ENCODE data around the gene PDE8A. TPM values are rescaled to one million over a fixed set of nuclear protein-coding genes. Genes with fewer than 3 reads are reported as not detected.
"Not testable (repeated sequence)": the region's sequence is repeated elsewhere in the genome, so short reads cannot be mapped to it uniquely, and the experiment has no call there.

PDE8A gene
- total and polyA plus RNA-seq, 2 of the 13 experiments (the other 11 are each of a cell fraction or from before 2014, with no cell fraction given) = 26.3 to 48.5 TPM

DNA sequence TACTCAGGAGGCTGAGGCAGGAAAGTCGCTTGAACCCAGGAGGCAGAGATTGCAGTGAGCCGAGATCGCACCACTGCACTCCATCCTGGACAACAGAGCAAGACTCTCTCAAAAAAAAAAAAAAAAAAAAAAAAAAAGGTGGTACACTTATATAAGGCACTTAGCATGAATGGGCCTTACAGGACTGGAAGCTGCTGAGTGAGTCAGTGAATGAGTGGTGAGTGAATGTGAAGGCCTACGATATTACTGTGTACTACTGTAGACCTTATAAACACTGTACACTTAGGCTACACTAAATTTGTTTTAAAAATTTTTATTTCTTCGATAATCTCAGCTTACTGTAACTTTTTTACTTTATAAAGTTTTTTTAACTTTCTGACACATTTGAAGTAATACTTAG is 15.1 kb downstream of the PDE8A start:
- BruUV-seq (replicated peaks); ATAC-seq; POLR2A ChIA-PET; H3K27ac ChIP-seq (ENCODE audit: extremely low read length, insufficient read depth, low read length); H3K27me3 ChIP-seq (ENCODE audit: control insufficient read depth in 1 of 2, insufficient read depth in 2 of 2, low read length in 2 of 2); H3K4me2 ChIP-seq (ENCODE audit: low read depth, low read length); in situ Hi-C loops (cut with HindIII; ENCODE audit: extremely low pct_ligation_motif_present, low pct_unique_long_range_greater_than_20kb); H2AFZ ChIP-seq (ENCODE audit: low read length); DNase-seq (ENCODE audit: low spot score); H3K9ac ChIP-seq (ENCODE audit: insufficient read depth, low read depth, low read length); H3K36me3 ChIP-seq (replicated peaks in 1 of 2; ENCODE audit: control insufficient read depth in 1 of 2, insufficient read depth in 2 of 2, low read length in 2 of 2); H3K9me3 ChIP-seq (ENCODE audit: low read length); intact Hi-C loops (cut with micrococcal nuclease; ENCODE audit: unreplicated experiment); H3K4me3 ChIP-seq (replicated peaks in 1 of 3; ENCODE audit: insufficient read depth in 1 of 3, low read depth in 2 of 3, low read length in 3 of 3); CTCF ChIA-PET (ENCODE audit: low intra/inter-chr PET ratio, low total read pairs); FAIRE-seq: not testable (repeated sequence)
- Histone ChIP-seq H3K79me2 (ENCODE audit: insufficient read depth, low read length) (peaks cover 85% of the 10 kb centered on the region), H3K4me1 (ENCODE audit: insufficient read depth, low read length) (peaks cover 44% of the 10 kb centered on the region), H4K20me1 (ENCODE audit: insufficient read depth, low read length) (peaks cover 15% of the 10 kb centered on the region)
- 93% methylated on average over 5 of the region's 5 CpGs for WGBS (ENCODE audit: low lambda C conversion rate)

DNA sequence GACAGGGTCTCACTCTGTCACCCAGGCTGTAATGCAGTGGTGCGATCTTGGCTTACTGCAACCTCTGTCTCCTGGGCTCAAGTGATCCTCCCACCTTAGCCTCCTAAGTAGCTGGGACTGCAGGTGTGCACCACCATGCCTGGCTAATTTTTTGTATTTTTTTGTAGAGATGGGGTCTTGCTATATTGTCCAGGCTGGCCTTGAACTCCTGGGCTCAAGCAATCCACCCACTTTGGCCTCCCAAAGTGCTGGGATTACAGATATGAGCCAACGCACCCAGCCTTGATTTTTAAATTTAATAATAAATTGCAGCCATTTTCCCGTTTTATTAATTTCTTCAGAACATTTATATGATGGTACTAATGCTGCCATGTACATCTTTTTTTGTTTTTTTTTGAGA is 15.6 kb downstream of the PDE8A start:
- 94% methylated on average over 3 of the region's 3 CpGs for WGBS (ENCODE audit: low lambda C conversion rate)
- H3K9ac ChIP-seq (ENCODE audit: insufficient read depth, low read depth, low read length); H2AFZ ChIP-seq (ENCODE audit: low read length); H3K9me3 ChIP-seq (ENCODE audit: low read length); H3K27me3 ChIP-seq (ENCODE audit: control insufficient read depth in 1 of 2, insufficient read depth in 2 of 2, low read length in 2 of 2); CTCF ChIA-PET (ENCODE audit: low intra/inter-chr PET ratio, low total read pairs); H3K27ac ChIP-seq (ENCODE audit: extremely low read length, insufficient read depth, low read length); BruUV-seq (replicated peaks); H3K4me3 ChIP-seq (replicated peaks in 1 of 3; ENCODE audit: insufficient read depth in 1 of 3, low read depth in 2 of 3, low read length in 3 of 3); ATAC-seq; H3K36me3 ChIP-seq (replicated peaks in 1 of 2; ENCODE audit: control insufficient read depth in 1 of 2, insufficient read depth in 2 of 2, low read length in 2 of 2); POLR2A ChIA-PET; FAIRE-seq; in situ Hi-C loops (cut with HindIII; ENCODE audit: extremely low pct_ligation_motif_present, low pct_unique_long_range_greater_than_20kb); DNase-seq (ENCODE audit: low spot score); H3K4me2 ChIP-seq (ENCODE audit: low read depth, low read length); intact Hi-C loops (cut with micrococcal nuclease; ENCODE audit: unreplicated experiment): not testable (repeated sequence)
- Histone ChIP-seq H3K79me2 (ENCODE audit: insufficient read depth, low read length) (peaks cover 85% of the 10 kb centered on the region), H3K4me1 (ENCODE audit: insufficient read depth, low read length) (peaks cover 39% of the 10 kb centered on the region), H4K20me1 (ENCODE audit: insufficient read depth, low read length) (peaks cover 11% of the 10 kb centered on the region)
- peak; percentile 58; the same call in 1 of the 2 replicates for TF ChIP-seq ZNF121 (CRISPR knock-in tag; IDR thresholded peaks at IDR 0.05)
